GM12874 (cell line): Measurements from ENCODE around the gene MSH3.

Source experiments
- TF ChIP-seq, protein P1 (sequence below): IDR thresholded peaks from 2 replicates; pipeline ENCODE4 v1.5.1; 2011; ENCODE audit warnings: low read depth, mild to moderate bottlenecking, control low read depth, low read length, moderate library complexity; ENCODE audit not compliant: insufficient read depth

Gene MSH3

GRCh38 chr5:80798633-80799032 lies 144.2 kb downstream of the MSH3 start:
- TF ChIP-seq, protein P1, sequence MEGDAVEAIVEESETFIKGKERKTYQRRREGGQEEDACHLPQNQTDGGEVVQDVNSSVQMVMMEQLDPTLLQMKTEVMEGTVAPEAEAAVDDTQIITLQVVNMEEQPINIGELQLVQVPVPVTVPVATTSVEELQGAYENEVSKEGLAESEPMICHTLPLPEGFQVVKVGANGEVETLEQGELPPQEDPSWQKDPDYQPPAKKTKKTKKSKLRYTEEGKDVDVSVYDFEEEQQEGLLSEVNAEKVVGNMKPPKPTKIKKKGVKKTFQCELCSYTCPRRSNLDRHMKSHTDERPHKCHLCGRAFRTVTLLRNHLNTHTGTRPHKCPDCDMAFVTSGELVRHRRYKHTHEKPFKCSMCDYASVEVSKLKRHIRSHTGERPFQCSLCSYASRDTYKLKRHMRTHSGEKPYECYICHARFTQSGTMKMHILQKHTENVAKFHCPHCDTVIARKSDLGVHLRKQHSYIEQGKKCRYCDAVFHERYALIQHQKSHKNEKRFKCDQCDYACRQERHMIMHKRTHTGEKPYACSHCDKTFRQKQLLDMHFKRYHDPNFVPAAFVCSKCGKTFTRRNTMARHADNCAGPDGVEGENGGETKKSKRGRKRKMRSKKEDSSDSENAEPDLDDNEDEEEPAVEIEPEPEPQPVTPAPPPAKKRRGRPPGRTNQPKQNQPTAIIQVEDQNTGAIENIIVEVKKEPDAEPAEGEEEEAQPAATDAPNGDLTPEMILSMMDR, result no peak

- TF ChIP-seq, protein P1, result no peak
These were observed 144.6 kb downstream of the MSH3 start for GRCh38 chr5:80799041-80799440.

GRCh38 chr5:80799573-80799972 lies 145.1 kb downstream of the MSH3 start:
- TF ChIP-seq, protein P1, result no peak

GRCh38 chr5:80804332-80804731 lies 149.9 kb downstream of the MSH3 start:
- TF ChIP-seq, protein P1, result no peak

- TF ChIP-seq, protein P1, result no peak
These were observed 150.6 kb downstream of the MSH3 start for GRCh38 chr5:80805038-80805437.

DNA sequence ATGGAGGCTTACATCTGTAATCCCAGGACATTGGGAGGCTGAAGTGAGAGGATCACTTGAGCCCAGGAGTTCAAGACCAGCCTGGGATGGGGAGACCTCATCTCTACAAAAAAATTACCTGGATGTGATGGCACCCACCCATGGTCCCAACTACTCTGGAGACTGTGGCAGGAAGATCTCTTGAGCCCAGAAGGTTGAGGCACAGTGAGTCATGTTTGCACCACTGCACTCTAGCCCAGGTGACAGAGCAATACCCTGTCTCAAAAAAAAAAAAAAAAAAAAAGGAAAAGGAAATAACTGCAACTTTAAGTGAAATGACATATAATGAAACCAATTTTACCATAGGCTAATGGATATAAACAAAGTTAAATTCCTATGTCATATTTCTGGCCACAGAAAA lies 152.5 kb downstream of the MSH3 start:
- TF ChIP-seq, protein P1, result no peak

DNA sequence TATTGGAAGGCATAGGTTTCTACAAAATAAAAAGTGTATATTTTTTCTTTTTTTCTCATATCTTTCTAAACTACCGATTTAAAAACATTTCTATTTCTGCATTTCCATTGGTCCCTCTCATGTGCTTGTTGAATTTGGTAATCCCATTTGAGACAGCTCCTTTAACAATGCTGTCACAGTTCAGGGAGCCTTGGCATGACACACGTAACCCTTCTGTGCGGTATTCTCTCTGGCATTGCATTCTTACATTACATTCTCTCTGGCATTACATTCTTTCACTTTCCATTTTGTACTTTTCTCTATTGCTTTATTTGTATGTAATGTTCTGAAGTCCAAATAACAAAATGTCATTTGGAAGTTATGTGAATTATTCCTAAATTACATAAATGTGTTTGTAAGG lies 155.0 kb downstream of the MSH3 start:
- TF ChIP-seq, protein P1, result no peak

- TF ChIP-seq, protein P1, result no peak
These were observed 156.0 kb downstream of the MSH3 start for GRCh38 chr5:80810425-80810824.
